Measurements from ENCODE around the gene ARSG.

DNA sequence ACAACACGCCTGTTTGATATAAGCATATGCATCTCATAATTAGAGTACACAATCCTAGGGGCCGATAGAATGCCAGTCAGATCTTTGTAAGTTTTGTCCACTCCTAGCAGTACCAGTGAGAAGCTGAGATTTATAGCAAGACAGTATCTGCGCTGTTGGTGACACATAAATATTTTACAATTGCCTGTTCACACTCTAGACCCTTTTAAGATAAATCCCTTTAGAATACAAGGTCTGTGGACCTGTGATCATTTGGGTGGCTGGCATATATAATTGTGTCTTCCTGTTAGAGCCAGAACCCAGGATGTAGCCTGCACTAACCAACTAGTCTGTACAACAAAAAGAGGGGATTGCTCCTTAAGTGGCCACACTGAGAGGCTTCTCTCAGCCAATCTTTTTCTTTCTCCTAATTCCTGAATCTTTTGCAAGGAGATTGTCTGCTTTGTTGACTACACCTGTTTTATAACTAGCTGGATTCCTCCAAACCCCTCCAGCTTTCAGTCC is 91.3 kb downstream of the ARSG start:
- TF ChIP-seq, protein P1, sequence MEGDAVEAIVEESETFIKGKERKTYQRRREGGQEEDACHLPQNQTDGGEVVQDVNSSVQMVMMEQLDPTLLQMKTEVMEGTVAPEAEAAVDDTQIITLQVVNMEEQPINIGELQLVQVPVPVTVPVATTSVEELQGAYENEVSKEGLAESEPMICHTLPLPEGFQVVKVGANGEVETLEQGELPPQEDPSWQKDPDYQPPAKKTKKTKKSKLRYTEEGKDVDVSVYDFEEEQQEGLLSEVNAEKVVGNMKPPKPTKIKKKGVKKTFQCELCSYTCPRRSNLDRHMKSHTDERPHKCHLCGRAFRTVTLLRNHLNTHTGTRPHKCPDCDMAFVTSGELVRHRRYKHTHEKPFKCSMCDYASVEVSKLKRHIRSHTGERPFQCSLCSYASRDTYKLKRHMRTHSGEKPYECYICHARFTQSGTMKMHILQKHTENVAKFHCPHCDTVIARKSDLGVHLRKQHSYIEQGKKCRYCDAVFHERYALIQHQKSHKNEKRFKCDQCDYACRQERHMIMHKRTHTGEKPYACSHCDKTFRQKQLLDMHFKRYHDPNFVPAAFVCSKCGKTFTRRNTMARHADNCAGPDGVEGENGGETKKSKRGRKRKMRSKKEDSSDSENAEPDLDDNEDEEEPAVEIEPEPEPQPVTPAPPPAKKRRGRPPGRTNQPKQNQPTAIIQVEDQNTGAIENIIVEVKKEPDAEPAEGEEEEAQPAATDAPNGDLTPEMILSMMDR (conservative IDR thresholded peaks at IDR 0.05; ENCODE audit: low read depth, low read length): no peak
- TF ChIP-seq SMC3 (IDR thresholded peaks at IDR 0.05; ENCODE audit: low read depth, low read length) (no peak), MAFK (IDR thresholded peaks at IDR 0.05; ENCODE audit: low read depth, low read length) (no peak), POLR2A (IDR thresholded peaks at IDR 0.05; ENCODE audit: low read depth, low read length) (no peak)

Measured in IMR-90 (cell line).